Activated CD4-positive, alpha-beta T cell treated with anti-CD3 and anti-CD28 coated beads, Interleukin-2, amount 10 ng/mL, durations not matched to agents 24 days and 14 days (primary cell): ENCODE data around the gene SUGP2. TPM values are rescaled to one million over a fixed set of nuclear protein-coding genes. Genes with fewer than 3 reads are reported as not detected.

Experiments used
- DNase-seq: peaks from one replicate; pipeline ENCODE4 v3.0.0; 2022
- H3K27ac Mint-ChIP-seq: one replicate; pipeline ENCODE4 v1.8.0; 2022; ENCODE audit warnings: mild to moderate bottlenecking, mixed read lengths
- H3K27me3 Mint-ChIP-seq: one replicate; pipeline ENCODE4 v1.8.0; 2022; ENCODE audit warnings: mixed read lengths
- H3K36me3 Mint-ChIP-seq: one replicate; pipeline ENCODE4 v1.8.0; 2022; ENCODE audit warnings: low read depth, mild to moderate bottlenecking, mixed read lengths
- H3K4me1 Mint-ChIP-seq: one replicate; pipeline ENCODE4 v1.8.0; 2021; ENCODE audit warnings: mixed read lengths
- H3K4me3 Mint-ChIP-seq: one replicate; pipeline ENCODE4 v1.8.0; 2022; ENCODE audit warnings: mild to moderate bottlenecking, moderate library complexity, mixed read lengths
- H3K9me3 Mint-ChIP-seq: one replicate; pipeline ENCODE4 v1.8.0; 2021; ENCODE audit warnings: mixed read lengths
- intact Hi-C: fragments of 100-400 bp; cut with micrococcal nuclease; formaldehyde crosslinking; loops from one replicate; pipeline ENCODE4 v1.15.1; 2023
- total RNA-seq: library from RNA; stranded (reverse); gene quantifications from 2 replicates; pipeline ENCODE4 v1.2.3, GENCODE V29; 2022

The SUGP2 gene
- total RNA-seq, 1 donor from 2014 or later = 128 TPM

GRCh38 chr19:19053508-19054314 lies 20.4 kb upstream of the SUGP2 start:
- H3K4me1 Mint-ChIP-seq = no peaks in the 10 kb centered on the region
- DNase-seq = peak; percentile 86
- H3K9me3 Mint-ChIP-seq = no peaks in the 10 kb centered on the region
- H3K4me3 Mint-ChIP-seq = no peak overlapping the region
- H3K27me3 Mint-ChIP-seq = no peaks in the 10 kb centered on the region
- H3K27ac Mint-ChIP-seq = no peak overlapping the region
- H3K36me3 Mint-ChIP-seq = peaks cover 40% of the 10 kb centered on the region
- intact Hi-C loops = loop anchor here (1.0 kb wide), 1 partner anchor 86 kb away; no protein-coding TSS in a partner anchor

GRCh38 chr19:19052921-19053320 lies 19.6 kb upstream of the SUGP2 start:
- no peaks in the 10 kb centered on the region for H3K9me3 Mint-ChIP-seq
- no peak overlapping the region for H3K4me3 Mint-ChIP-seq
- DNase-seq = no peak
- intact Hi-C loops = loop anchor here (1.0 kb wide), 1 partner anchor 86 kb away; no protein-coding TSS in a partner anchor
- H3K4me1 Mint-ChIP-seq = no peaks in the 10 kb centered on the region
- H3K27me3 Mint-ChIP-seq = no peaks in the 10 kb centered on the region
- peaks cover 42% of the 10 kb centered on the region for H3K36me3 Mint-ChIP-seq
- no peak overlapping the region for H3K27ac Mint-ChIP-seq

GRCh38 chr19:19051478-19052213 lies 18.3 kb upstream of the SUGP2 start:
- Mint-ChIP-seq H3K9me3 (no peaks in the 10 kb centered on the region), H3K4me3 (no peak overlapping the region), H3K27me3 (no peaks in the 10 kb centered on the region), H3K36me3 (peaks cover 46% of the 10 kb centered on the region), H3K27ac (no peak overlapping the region), H3K4me1 (no peaks in the 10 kb centered on the region)
- no peak for DNase-seq
- intact Hi-C loops = no loop called here

- H3K27me3 Mint-ChIP-seq = no peaks in the 10 kb centered on the region
- no peak overlapping the region for H3K27ac Mint-ChIP-seq
- H3K36me3 Mint-ChIP-seq = peaks cover 50% of the 10 kb centered on the region
- H3K4me1 Mint-ChIP-seq = no peaks in the 10 kb centered on the region
- no peaks in the 10 kb centered on the region for H3K9me3 Mint-ChIP-seq
- no peak for DNase-seq
- intact Hi-C loops = no loop called here
- H3K4me3 Mint-ChIP-seq = no peak overlapping the region
Measured at GRCh38 chr19:19050731-19051130, 17.4 kb upstream of the SUGP2 start.

GRCh38 chr19:19050104-19050503 lies 16.8 kb upstream of the SUGP2 start:
- intact Hi-C loops = no loop called here
- no peak for DNase-seq
- Mint-ChIP-seq H3K27ac (no peak overlapping the region), H3K27me3 (no peaks in the 10 kb centered on the region), H3K9me3 (no peaks in the 10 kb centered on the region), H3K4me3 (no peak overlapping the region), H3K36me3 (peaks cover 50% of the 10 kb centered on the region), H3K4me1 (no peaks in the 10 kb centered on the region)

GRCh38 chr19:19049406-19049805 lies 16.1 kb upstream of the SUGP2 start:
- no peak overlapping the region for H3K4me3 Mint-ChIP-seq
- H3K27ac Mint-ChIP-seq = no peak overlapping the region
- H3K36me3 Mint-ChIP-seq = peaks cover 53% of the 10 kb centered on the region
- H3K4me1 Mint-ChIP-seq = no peaks in the 10 kb centered on the region
- no peaks in the 10 kb centered on the region for H3K9me3 Mint-ChIP-seq
- no peaks in the 10 kb centered on the region for H3K27me3 Mint-ChIP-seq
- intact Hi-C loops = no loop called here
- DNase-seq = no peak

GRCh38 chr19:19043881-19044280 lies 10.6 kb upstream of the SUGP2 start:
- Mint-ChIP-seq H3K36me3 (peaks cover 36% of the 10 kb centered on the region), H3K27me3 (no peaks in the 10 kb centered on the region), H3K4me1 (peaks cover 13% of the 10 kb centered on the region), H3K4me3 (no peak overlapping the region), H3K27ac (no peak overlapping the region), H3K9me3 (no peaks in the 10 kb centered on the region)
- intact Hi-C loops = no loop called here
- DNase-seq = no peak

- DNase-seq = no peak
- peaks cover 13% of the 10 kb centered on the region for H3K4me1 Mint-ChIP-seq
- no peaks in the 10 kb centered on the region for H3K27me3 Mint-ChIP-seq
- peaks cover 34% of the 10 kb centered on the region for H3K36me3 Mint-ChIP-seq
- H3K9me3 Mint-ChIP-seq = no peaks in the 10 kb centered on the region
- H3K27ac Mint-ChIP-seq = no peak overlapping the region
- intact Hi-C loops = no loop called here
- no peak overlapping the region for H3K4me3 Mint-ChIP-seq
Measured at GRCh38 chr19:19043481-19043880, 10.2 kb upstream of the SUGP2 start.

GRCh38 chr19:19042732-19043280 lies 9.5 kb upstream of the SUGP2 start:
- Mint-ChIP-seq H3K9me3 (no peaks in the 10 kb centered on the region), H3K36me3 (peaks cover 31% of the 10 kb centered on the region), H3K4me1 (peaks cover 13% of the 10 kb centered on the region), H3K27me3 (no peaks in the 10 kb centered on the region), H3K27ac (no peak overlapping the region), H3K4me3 (no peak overlapping the region)
- DNase-seq = no peak
- intact Hi-C loops = no loop called here

- Mint-ChIP-seq H3K4me3 (no peak overlapping the region), H3K27ac (no peak overlapping the region), H3K27me3 (no peaks in the 10 kb centered on the region), H3K36me3 (peaks cover 32% of the 10 kb centered on the region), H3K4me1 (peaks cover 23% of the 10 kb centered on the region), H3K9me3 (no peaks in the 10 kb centered on the region)
- DNase-seq = no peak
- intact Hi-C loops = no loop called here
Measured at GRCh38 chr19:19040417-19040816, 7.1 kb upstream of the SUGP2 start.

- intact Hi-C loops = no loop called here
- peaks cover 25% of the 10 kb centered on the region for H3K4me1 Mint-ChIP-seq
- peaks cover 28% of the 10 kb centered on the region for H3K36me3 Mint-ChIP-seq
- no peaks in the 10 kb centered on the region for H3K9me3 Mint-ChIP-seq
- no peak overlapping the region for H3K27ac Mint-ChIP-seq
- peak; percentile 69 for DNase-seq
- H3K4me3 Mint-ChIP-seq = no peak overlapping the region
- H3K27me3 Mint-ChIP-seq = no peaks in the 10 kb centered on the region
Measured at GRCh38 chr19:19039901-19040300, 6.6 kb upstream of the SUGP2 start.

- DNase-seq = peak; percentile 94
- peaks cover 35% of the 10 kb centered on the region for H3K4me1 Mint-ChIP-seq
- peaks cover 36% of the 10 kb centered on the region for H3K36me3 Mint-ChIP-seq
- intact Hi-C loops = loop anchor here (5.0 kb wide), 1 partner anchor 202 kb away; the partner anchor contains the start of gene UPF1
- H3K4me3 Mint-ChIP-seq = peak overlapping the region; percentile 95
- H3K27ac Mint-ChIP-seq = peak overlapping the region; percentile 96
- H3K27me3 Mint-ChIP-seq = peaks cover 1% of the 10 kb centered on the region
- H3K9me3 Mint-ChIP-seq = no peaks in the 10 kb centered on the region
Measured at GRCh38 chr19:19034204-19034624, 897 bp upstream of the SUGP2 start.

GRCh38 chr19:19033176-19033425 lies 216 bp downstream of the SUGP2 start:
- H3K9me3 Mint-ChIP-seq = no peaks in the 10 kb centered on the region
- intact Hi-C loops = loop anchor here (1.0 to 5.0 kb wide), 3 partner anchors 106 to 201 kb away; partner anchors contain the start of genes BORCS8, RFXANK, TMEM161A and UPF1
- peak overlapping the region; percentile 88 for H3K27ac Mint-ChIP-seq
- peaks cover 35% of the 10 kb centered on the region for H3K4me1 Mint-ChIP-seq
- DNase-seq = no peak
- peak overlapping the region; percentile 95 for H3K4me3 Mint-ChIP-seq
- peaks cover 1% of the 10 kb centered on the region for H3K27me3 Mint-ChIP-seq
- H3K36me3 Mint-ChIP-seq = peaks cover 37% of the 10 kb centered on the region
